HEK293 (cell line): ENCODE data around the gene DYNC2I2.

Source experiments
- CTCF ChIA-PET: fragments of 350-600 bp; formaldehyde crosslinking; extraction: SDS; loops from one replicate; lab custom pipeline; 2021; ENCODE audit warnings: antibody characterized with exemption; lab: Yijun Ruan, JAX
- POLR2A ChIA-PET: fragments of 300-600 bp; formaldehyde crosslinking; extraction: SDS; loops from one replicate; lab custom pipeline; 2020; ENCODE audit warnings: antibody characterized with exemption, inconsistent platforms; lab: Yijun Ruan, JAX
- H3K27ac ChIP-seq: fragments of 200-500 bp; sonication (Bioruptor generic); 2 replicates; pipeline ENCODE4 v1.5.1; 2014; ENCODE audit warnings: low read depth, low read length, control low read depth, inconsistent platforms; ENCODE audit errors: extremely low read depth
- H3K36me3 ChIP-seq, 2 experiments: fragments of 200-500 bp in 1 of 2; sonication (Bioruptor generic) in 1 of 2; 1 replicate in 1 of 2; 2 replicates in 1 of 2; pipeline ENCODE4 v1.5.1; 2014 to 2017; ENCODE audit warnings: inconsistent platforms in 2 of 2, low read length in 2 of 2; ENCODE audit not compliant: control insufficient read depth in 2 of 2, insufficient read depth in 1 of 2
- H3K4me1 ChIP-seq: fragments of 200-500 bp; sonication (Bioruptor generic); 2 replicates; pipeline ENCODE4 v1.5.1; 2014; ENCODE audit warnings: mild to moderate bottlenecking, low read length, inconsistent platforms; ENCODE audit not compliant: control insufficient read depth, insufficient read depth
- H3K4me3 ChIP-seq: 2 replicates; pipeline ENCODE4 v1.5.1; 2011; ENCODE audit warnings: low read depth, mild to moderate bottlenecking, control low read depth, low read length, moderate library complexity
- H3K9me3 ChIP-seq: fragments of 200-500 bp; sonication (Bioruptor generic); 2 replicates; pipeline ENCODE4 v1.5.1; 2014; ENCODE audit warnings: low read depth, low read length, inconsistent platforms; ENCODE audit not compliant: control insufficient read depth, insufficient read depth
- GFI1B ChIP-seq: fragments of 450-650 bp; formaldehyde crosslinking; IDR thresholded peaks from 2 replicates; pipeline ENCODE4 v1.5.1; 2016; ENCODE audit warnings: missing biosample characterization, missing genetic modification characterization
- GLIS2 ChIP-seq: fragments of 450-650 bp; formaldehyde crosslinking; IDR thresholded peaks from 2 replicates; pipeline ENCODE4 v1.5.1; 2016; ENCODE audit warnings: missing biosample characterization, missing genetic modification characterization
- INSM2 ChIP-seq: fragments of 450-650 bp; formaldehyde crosslinking; IDR thresholded peaks from 2 replicates; pipeline ENCODE4 v1.5.1; 2016; ENCODE audit warnings: missing biosample characterization, missing genetic modification characterization
- KLF1 ChIP-seq: fragments of 450-650 bp; formaldehyde crosslinking; IDR thresholded peaks from 2 replicates; pipeline ENCODE4 v1.5.1; 2016; ENCODE audit warnings: missing biosample characterization, missing genetic modification characterization
- OVOL3 ChIP-seq: fragments of 450-650 bp; formaldehyde crosslinking; IDR thresholded peaks from 2 replicates; pipeline ENCODE4 v1.5.1; 2016; ENCODE audit warnings: missing biosample characterization, missing genetic modification characterization
- PATZ1 ChIP-seq: fragments of 450-650 bp; formaldehyde crosslinking; IDR thresholded peaks from 2 replicates; pipeline ENCODE4 v1.5.1; 2016; ENCODE audit warnings: missing biosample characterization, missing genetic modification characterization
- PRDM4 ChIP-seq: fragments of 450-650 bp; formaldehyde crosslinking; IDR thresholded peaks from 2 replicates; pipeline ENCODE4 v1.5.1; 2017; ENCODE audit warnings: missing biosample characterization, missing genetic modification characterization
- RBAK ChIP-seq: fragments of 450-650 bp; formaldehyde crosslinking; IDR thresholded peaks from 2 replicates; pipeline ENCODE4 v1.5.1; 2016; ENCODE audit warnings: missing biosample characterization, missing genetic modification characterization
- SP2 ChIP-seq: fragments of 450-650 bp; formaldehyde crosslinking; IDR thresholded peaks from 2 replicates; pipeline ENCODE4 v1.5.1; 2016; ENCODE audit warnings: missing biosample characterization, missing genetic modification characterization
- YY1 ChIP-seq: fragments of 450-650 bp; formaldehyde crosslinking; IDR thresholded peaks from 2 replicates; pipeline ENCODE4 v1.5.1; 2018; ENCODE audit warnings: missing biosample characterization, missing genetic modification characterization
- ZBTB48 ChIP-seq: fragments of 450-650 bp; formaldehyde crosslinking; IDR thresholded peaks from 2 replicates; pipeline ENCODE4 v1.5.1; 2016; ENCODE audit warnings: missing biosample characterization, missing genetic modification characterization
- ZNF121 ChIP-seq: fragments of 450-650 bp; formaldehyde crosslinking; IDR thresholded peaks from 2 replicates; pipeline ENCODE4 v1.5.1; 2016; ENCODE audit warnings: missing biosample characterization, missing genetic modification characterization
- ZNF19 ChIP-seq: fragments of 450-650 bp; formaldehyde crosslinking; IDR thresholded peaks from 2 replicates; pipeline ENCODE4; 2016; ENCODE audit warnings: missing biosample characterization, missing genetic modification characterization, low read depth
- ZNF324 ChIP-seq: fragments of 450-650 bp; formaldehyde crosslinking; IDR thresholded peaks from 2 replicates; pipeline ENCODE4 v1.5.1; 2016; ENCODE audit warnings: missing biosample characterization, missing genetic modification characterization
- ZNF561 ChIP-seq: fragments of 450-650 bp; IDR thresholded peaks from 2 replicates; pipeline ENCODE4 v1.5.1; 2018; ENCODE audit warnings: missing biosample characterization, missing genetic modification characterization, borderline replicate concordance
- ZNF596 ChIP-seq: fragments of 450-650 bp; IDR thresholded peaks from 2 replicates; pipeline ENCODE4 v1.5.0; 2018; ENCODE audit warnings: missing biosample characterization, mild to moderate bottlenecking, missing genetic modification characterization, moderate library complexity
- ZNF692 ChIP-seq: fragments of 450-650 bp; formaldehyde crosslinking; IDR thresholded peaks from 2 replicates; pipeline ENCODE4 v1.5.1; 2016; ENCODE audit warnings: missing biosample characterization, missing genetic modification characterization
- ZNF776 ChIP-seq: fragments of 450-650 bp; formaldehyde crosslinking; IDR thresholded peaks from 2 replicates; pipeline ENCODE4 v1.5.0; 2017; ENCODE audit warnings: missing biosample characterization, missing genetic modification characterization, borderline replicate concordance
- ZSCAN4 ChIP-seq: fragments of 450-650 bp; formaldehyde crosslinking; IDR thresholded peaks from 2 replicates; pipeline ENCODE4 v1.5.1; 2017; ENCODE audit warnings: missing biosample characterization, missing genetic modification characterization
- ZSCAN5A ChIP-seq: fragments of 450-650 bp; formaldehyde crosslinking; IDR thresholded peaks from 2 replicates; pipeline ENCODE4 v1.5.1; 2016; ENCODE audit warnings: missing biosample characterization, missing genetic modification characterization

DYNC2I2 gene

GRCh38 chr9:128689293-128689774 is 32.7 kb upstream of the DYNC2I2 start:
- CTCF ChIA-PET, result interaction anchor here (0.6 kb wide), 1 partner anchor 74 kb away, joined by 4 read pairs; no protein-coding TSS in a partner anchor
- Histone ChIP-seq H3K27ac (peak overlapping the region; percentile 90), H3K9me3 (no peaks in the 10 kb centered on the region), H3K36me3 (peaks cover 16 to 43% of the 10 kb centered on the region in 2 experiments), H3K4me1 (no peaks in the 10 kb centered on the region), H3K4me3 (peak overlapping the region; percentile 85)
- POLR2A ChIA-PET, result interaction anchor here (0.5 to 4.6 kb wide), 19 partner anchors 8 to 715 kb away, joined by 3 to 26 read pairs (median 4); partner anchors contain the start of genes DYNC2I2, PKN3, SPTAN1 and ZDHHC12
- TF ChIP-seq ZNF596 (tag by site-specific recombination) (peak; percentile 76; the same call in 1 of the 2 replicates), YY1 (tag by site-specific recombination) (no peak)

- no peaks in the 10 kb centered on the region for H3K4me1 ChIP-seq
- H3K9me3 ChIP-seq, result no peaks in the 10 kb centered on the region
- peak within 1 kb of the TSS; percentile 85 for H3K4me3 ChIP-seq
- ChIA-PET POLR2A (interaction anchor here (0.5 to 4.6 kb wide), 12 partner anchors 9 to 403 kb away, joined by 3 to 26 read pairs (median 4); partner anchors contain the start of genes DYNC2I2, PKN3, SPTAN1 and ZDHHC12), CTCF (interaction anchor here (0.7 kb wide), 1 partner anchor 192 kb away, joined by 3 read pairs; no protein-coding TSS in a partner anchor)
- H3K27ac ChIP-seq, result peak within 1 kb of the TSS; percentile 90
- H3K36me3 ChIP-seq, result peaks cover 10 to 37% of the 10 kb centered on the region in 2 experiments
- TF ChIP-seq SP2 (tag by site-specific recombination), result no peak
- TF ChIP-seq PRDM4, result 0 out of 2 replicates have a peak, but pooled peaks have one; percentile 13
- TF ChIP-seq RBAK, result no peak
- TF ChIP-seq OVOL3 (tag by site-specific recombination), result no peak
- peak; percentile 54; the same call in 1 of the 2 replicates for TF ChIP-seq GLIS2 (tag by site-specific recombination)
- no peak for TF ChIP-seq GFI1B (tag by site-specific recombination)
- 0 out of 2 replicates have a peak, but pooled peaks have one; percentile 16 for TF ChIP-seq ZSCAN4 (tag by site-specific recombination)
- TF ChIP-seq ZNF324 (tag by site-specific recombination), result peak; percentile 68; the same call in 1 of the 2 replicates
- TF ChIP-seq ZNF692, result peak; percentile 22; the same call in 1 of the 2 replicates
- TF ChIP-seq ZBTB48 (tag by site-specific recombination), result 0 out of 2 replicates have a peak, but pooled peaks have one; percentile 21
- TF ChIP-seq KLF1 (tag by site-specific recombination), result no peak
- no peak for TF ChIP-seq ZNF776 (tag by site-specific recombination)
- TF ChIP-seq ZNF561 (tag by site-specific recombination), result peak; percentile 69; the same call in 1 of the 2 replicates
- no peak for TF ChIP-seq ZSCAN5A (tag by site-specific recombination)
- peak; percentile 82 for TF ChIP-seq PATZ1 (tag by site-specific recombination)
- TF ChIP-seq ZNF19 (tag by site-specific recombination), result no peak
- peak; percentile 16; the same call in 1 of the 2 replicates for TF ChIP-seq INSM2
- no peak for TF ChIP-seq ZNF121 (tag by site-specific recombination)
Measured at GRCh38 chr9:128688501-128689292, 32.0 kb upstream of the DYNC2I2 start, which contains the start of gene SET. TSS of gene SET (plus strand) at chr9:128689222. CDS start at chr9:128689583, 361 bp downstream.
